ENCODE results near the gene KLHL35. TPM values are rescaled to one million over a fixed set of nuclear protein-coding genes. Genes with fewer than 3 reads are reported as not detected.

The KLHL35 gene
- total RNA-seq, 1 experiment from 2014 or later, result 8.4 TPM

DNA sequence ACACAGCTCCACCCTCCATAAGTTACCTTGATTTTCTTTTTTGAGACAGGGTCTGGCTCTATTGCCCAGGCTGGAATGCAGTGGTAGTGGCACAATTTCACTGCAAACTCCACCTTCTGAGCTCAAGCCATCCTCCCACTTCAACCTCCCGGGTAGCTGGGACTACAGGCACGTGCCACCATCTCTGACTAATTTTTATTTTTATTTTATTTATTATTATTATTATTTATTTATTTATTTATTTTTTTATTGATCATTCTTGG, 24.1 kb downstream of the KLHL35 start:
- POLR2A ChIA-PET (ENCODE audit: unreplicated experiment), result no interaction called here
- H3K4me3 ChIP-seq (ENCODE audit: low read length), result no peak overlapping the region
- H3F3A ChIP-seq (ENCODE audit: low read length, unreplicated experiment), result peaks cover 18% of the 10 kb centered on the region
- DNase-seq (no peak), ATAC-seq (no peak)
- CTCF ChIA-PET, result interaction anchor here (1.4 kb wide), 1 partner anchor 13 kb away, joined by 7 read pairs; no protein-coding TSS in a partner anchor
- no peak overlapping the region for H3K27ac ChIP-seq (ENCODE audit: low read length)
- no peak overlapping the region for H3K9ac ChIP-seq (ENCODE audit: low read length)
- no TSS peak for BruUV-seq (replicated peaks)
- H2AFZ ChIP-seq (ENCODE audit: low read length), result no peak overlapping the region
- peaks cover 46% of the 10 kb centered on the region for H3K79me2 ChIP-seq (ENCODE audit: low read length)
- TF ChIP-seq EZH2phosphoT487 (IDR thresholded peaks at IDR 0.05; ENCODE audit: borderline replicate concordance, low read length), result no peak
- TF ChIP-seq CTCF (conservative IDR thresholded peaks at IDR 0.05; ENCODE audit: low read depth, low read length), result no peak
- H4K20me1 ChIP-seq (ENCODE audit: low read length), result peaks cover 46% of the 10 kb centered on the region
- peaks cover 24% of the 10 kb centered on the region for H3K4me1 ChIP-seq (ENCODE audit: insufficient read depth, low read length)
- no peaks in the 10 kb centered on the region for H3K27me3 ChIP-seq (ENCODE audit: low read length)
- peaks cover 53% of the 10 kb centered on the region for H3K36me3 ChIP-seq (ENCODE audit: low read depth, low read length)
- H3K4me2 ChIP-seq (ENCODE audit: low read length), result no peak overlapping the region
- no peaks in the 10 kb centered on the region for H3K9me2 ChIP-seq (replicated peaks; ENCODE audit: low read length)
- intact Hi-C loops (cut with micrococcal nuclease), result no loop called here
- H3K9me3 ChIP-seq (ENCODE audit: low read length), result no peaks in the 10 kb centered on the region

DNA sequence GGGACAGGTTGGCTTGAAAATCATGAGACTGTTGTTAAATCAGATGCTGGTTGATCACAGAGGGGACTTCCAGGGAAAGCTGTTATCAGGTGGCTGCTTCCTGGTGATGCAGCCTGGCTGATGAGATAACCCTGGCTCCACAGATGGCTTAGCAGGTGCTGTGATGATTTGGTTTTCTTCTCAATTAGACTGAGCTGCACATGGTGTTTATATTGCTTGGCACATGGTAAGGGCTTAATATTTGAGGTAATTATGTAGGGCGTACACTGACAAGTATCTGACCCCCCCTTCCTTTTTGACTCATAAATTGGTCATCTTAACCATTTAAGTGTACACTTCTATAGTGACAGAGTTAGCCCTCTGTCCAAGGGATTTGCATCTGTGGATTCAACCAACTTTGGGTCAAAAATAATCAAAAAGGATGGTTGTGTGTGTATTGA, 26.6 kb downstream of the KLHL35 start:
- peak; percentile 75 for ATAC-seq
- H3K79me2 ChIP-seq (ENCODE audit: low read length), result peaks cover 72% of the 10 kb centered on the region
- TF ChIP-seq EZH2 (IDR thresholded peaks at IDR 0.05; ENCODE audit: low read length, unreplicated experiment) (no peak), CTCF (conservative IDR thresholded peaks at IDR 0.05; ENCODE audit: low read depth, low read length) (no peak), EZH2phosphoT487 (IDR thresholded peaks at IDR 0.05; ENCODE audit: borderline replicate concordance, low read length) (no peak)
- H2AFZ ChIP-seq (ENCODE audit: low read length), result no peak overlapping the region
- H3K9me3 ChIP-seq (ENCODE audit: low read length), result no peaks in the 10 kb centered on the region
- no peak overlapping the region for H3K4me3 ChIP-seq (ENCODE audit: low read length)
- ChIA-PET CTCF (no interaction called here), POLR2A (ENCODE audit: unreplicated experiment) (interaction anchor here (0.6 kb wide), 1 partner anchor 197 kb away, joined by 3 read pairs; no protein-coding TSS in a partner anchor)
- peaks cover 69% of the 10 kb centered on the region for H3K36me3 ChIP-seq (ENCODE audit: low read depth, low read length)
- H3K9ac ChIP-seq (ENCODE audit: low read length), result no peak overlapping the region
- no peaks in the 10 kb centered on the region for H3K9me2 ChIP-seq (replicated peaks; ENCODE audit: low read length)
- BruUV-seq (replicated peaks), result no TSS peak
- no peaks in the 10 kb centered on the region for H3K27me3 ChIP-seq (ENCODE audit: low read length)
- peaks cover 71% of the 10 kb centered on the region for H4K20me1 ChIP-seq (ENCODE audit: low read length)
- DNase-seq, result peak; percentile 67
- peaks cover 32% of the 10 kb centered on the region for H3F3A ChIP-seq (ENCODE audit: low read length, unreplicated experiment)
- no peak overlapping the region for H3K27ac ChIP-seq (ENCODE audit: low read length)
- intact Hi-C loops (cut with micrococcal nuclease), result loop anchor here (2.0 kb wide), 1 partner anchor 18 kb away; no protein-coding TSS in a partner anchor
- H3K4me1 ChIP-seq (ENCODE audit: insufficient read depth, low read length), result peaks cover 49% of the 10 kb centered on the region
- H3K4me2 ChIP-seq (ENCODE audit: low read length), result no peak overlapping the region

- H3K27me3 ChIP-seq (ENCODE audit: low read length), result no peaks in the 10 kb centered on the region
These were observed 28.9 kb downstream of the KLHL35 start for GRCh38 chr11:75403983-75404658.

More at GRCh38 chr11:75403983-75404658, 28.9 kb downstream of the KLHL35 start:
- Histone ChIP-seq H2AFZ (ENCODE audit: low read length) (no peak overlapping the region), H3K9me3 (ENCODE audit: low read length) (no peaks in the 10 kb centered on the region), H3K4me3 (ENCODE audit: low read length) (no peak overlapping the region), H3K27ac (ENCODE audit: low read length) (no peak overlapping the region), H3K9me2 (replicated peaks; ENCODE audit: low read length) (no peaks in the 10 kb centered on the region), H3K9ac (ENCODE audit: low read length) (no peak overlapping the region), H4K20me1 (ENCODE audit: low read length) (peaks cover 88% of the 10 kb centered on the region), H3K79me2 (ENCODE audit: low read length) (peaks cover 93% of the 10 kb centered on the region), H3F3A (ENCODE audit: low read length, unreplicated experiment) (peaks cover 32% of the 10 kb centered on the region), H3K36me3 (ENCODE audit: low read depth, low read length) (peaks cover 85% of the 10 kb centered on the region), H3K4me2 (ENCODE audit: low read length) (peak overlapping the region; percentile 89; the same call in 1 of the 2 replicates), H3K4me1 (ENCODE audit: insufficient read depth, low read length) (peaks cover 54% of the 10 kb centered on the region)
- TF ChIP-seq CTCF (conservative IDR thresholded peaks at IDR 0.05; ENCODE audit: low read depth, low read length) (no peak), EZH2 (IDR thresholded peaks at IDR 0.05; ENCODE audit: low read length, unreplicated experiment) (no peak), EZH2phosphoT487 (IDR thresholded peaks at IDR 0.05; ENCODE audit: borderline replicate concordance, low read length) (no peak)
- ATAC-seq, result no peak
- ChIA-PET CTCF (no interaction called here), POLR2A (ENCODE audit: unreplicated experiment) (no interaction called here)
- intact Hi-C loops (cut with micrococcal nuclease), result no loop called here
- no TSS peak for BruUV-seq (replicated peaks)
- DNase-seq, result peak; percentile 29
